Inferior parietal cortex (tissue), 1 donor: ENCODE measurements around the gene ERP29.
"Not testable (repeated sequence)": the region's sequence is repeated elsewhere in the genome, so short reads cannot be mapped to it uniquely, and the experiment has no call there.

ENCODE experiments used
- DNase-seq: peaks from one replicate; pipeline ENCODE4 v3.0.0-alpha.2; 2016; ENCODE audit errors: extremely low spot score

Gene ERP29

GRCh38 chr12:112001576-112001975 is 11.7 kb upstream of the ERP29 start:
- no peak for DNase-seq

- no peak for DNase-seq
Observed at GRCh38 chr12:112004041-112004440, 9.2 kb upstream of the ERP29 start.

- no peak for DNase-seq
Observed at GRCh38 chr12:112005419-112006395, 7.5 kb upstream of the ERP29 start.

GRCh38 chr12:112007945-112008344 is 5.3 kb upstream of the ERP29 start:
- DNase-seq: no peak

- DNase-seq: no peak
Observed at GRCh38 chr12:112008918-112009317, 4.3 kb upstream of the ERP29 start.

GRCh38 chr12:112009596-112009995 is 3.6 kb upstream of the ERP29 start:
- not testable (repeated sequence) for DNase-seq

- no peak for DNase-seq
Observed at GRCh38 chr12:112010415-112011344, 2.5 kb upstream of the ERP29 start.

GRCh38 chr12:112011685-112012084 is 1.5 kb upstream of the ERP29 start:
- no peak for DNase-seq

- peak; percentile 57 for DNase-seq
Observed at GRCh38 chr12:112013601-112014402, 576 bp downstream of the ERP29 start.

- DNase-seq: no peak
Observed at GRCh38 chr12:112015938-112016337, 2.7 kb downstream of the ERP29 start.

GRCh38 chr12:112017041-112017440 is 3.8 kb downstream of the ERP29 start:
- no peak for DNase-seq

GRCh38 chr12:112018571-112019237 is 5.5 kb downstream of the ERP29 start:
- DNase-seq: no peak

- DNase-seq: no peak
Observed at GRCh38 chr12:112020947-112021457, 7.8 kb downstream of the ERP29 start.

- DNase-seq: no peak
Observed at GRCh38 chr12:112022241-112023016, 9.2 kb downstream of the ERP29 start.

- no peak for DNase-seq
Observed at GRCh38 chr12:112023759-112024396, 10.7 kb downstream of the ERP29 start.

GRCh38 chr12:112025808-112026375 is 12.7 kb downstream of the ERP29 start:
- no peak for DNase-seq

- DNase-seq: no peak
Observed at GRCh38 chr12:112029301-112029700, 16.1 kb downstream of the ERP29 start.

- no peak for DNase-seq
Observed at GRCh38 chr12:112031472-112031871, 18.2 kb downstream of the ERP29 start.

GRCh38 chr12:112032292-112032691 is 19.1 kb downstream of the ERP29 start:
- DNase-seq: no peak
